Measurements from ENCODE around the gene HFE. TPM values are rescaled to one million over a fixed set of nuclear protein-coding genes. Genes with fewer than 3 reads are reported as not detected.
A peak's percentile ranks its signal among the peaks of the same experiment; 100 is the strongest.
"Not testable (repeated sequence)": the region's sequence is repeated elsewhere in the genome, so short reads cannot be mapped to it uniquely, and the experiment has no call there.

The HFE gene
- total RNA-seq, 1 experiment from 2014 or later: not detected

- no peak for TF ChIP-seq CTCF (conservative IDR thresholded peaks at IDR 0.05; ENCODE audit: low read depth, low read length)
- no peak for TF ChIP-seq EZH2phosphoT487 (IDR thresholded peaks at IDR 0.05; ENCODE audit: borderline replicate concordance, low read length)
- no peak for TF ChIP-seq EZH2 (IDR thresholded peaks at IDR 0.05; ENCODE audit: low read length, unreplicated experiment)
- Histone ChIP-seq H3F3A (ENCODE audit: low read length, unreplicated experiment) (peaks cover 3% of the 10 kb centered on the region), H3K27me3 (ENCODE audit: low read length) (no peaks in the 10 kb centered on the region), H3K4me1 (ENCODE audit: insufficient read depth, low read length) (peaks cover 25% of the 10 kb centered on the region), H3K9me3 (ENCODE audit: low read length) (no peaks in the 10 kb centered on the region), H3K9me2 (replicated peaks; ENCODE audit: low read length) (no peaks in the 10 kb centered on the region), H3K79me2 (ENCODE audit: low read length) (peaks cover 15% of the 10 kb centered on the region; the same call in 1 of the 2 replicates), H3K27ac (ENCODE audit: low read length) (no peak overlapping the region), H3K4me3 (ENCODE audit: low read length) (no peak overlapping the region), H3K4me2 (ENCODE audit: low read length) (no peak overlapping the region), H3K9ac (ENCODE audit: low read length) (no peak overlapping the region), H4K20me1 (ENCODE audit: low read length) (no peaks in the 10 kb centered on the region), H3K36me3 (ENCODE audit: low read depth, low read length) (peaks cover 3% of the 10 kb centered on the region; the same call in 1 of the 2 replicates), H2AFZ (ENCODE audit: low read length) (no peak overlapping the region)
- no peak for ATAC-seq
- intact Hi-C loops (cut with micrococcal nuclease): no loop called here
- ChIA-PET POLR2A (ENCODE audit: unreplicated experiment) (no interaction called here), CTCF (no interaction called here)
- DNase-seq: no peak
- no TSS peak for BruUV-seq (replicated peaks)
Measured at GRCh38 chr6:26116267-26116666, 29.0 kb downstream of the HFE start.

GRCh38 chr6:26118999-26119398 lies 31.8 kb downstream of the HFE start:
- Histone ChIP-seq H2AFZ (ENCODE audit: low read length) (peak overlapping the region; percentile 52; the same call in 1 of the 2 replicates), H3K9ac (ENCODE audit: low read length) (peak overlapping the region; percentile 64), H3K4me3 (ENCODE audit: low read length) (peak overlapping the region; percentile 44), H3K27me3 (ENCODE audit: low read length) (no peaks in the 10 kb centered on the region), H3F3A (ENCODE audit: low read length, unreplicated experiment) (peaks cover 5% of the 10 kb centered on the region), H3K79me2 (ENCODE audit: low read length) (peaks cover 19% of the 10 kb centered on the region), H3K9me2 (replicated peaks; ENCODE audit: low read length) (no peaks in the 10 kb centered on the region), H4K20me1 (ENCODE audit: low read length) (no peaks in the 10 kb centered on the region), H3K36me3 (ENCODE audit: low read depth, low read length) (peaks cover 3% of the 10 kb centered on the region; the same call in 1 of the 2 replicates), H3K4me2 (ENCODE audit: low read length) (peak overlapping the region; percentile 79), H3K27ac (ENCODE audit: low read length) (peak overlapping the region; percentile 83), H3K9me3 (ENCODE audit: low read length) (no peaks in the 10 kb centered on the region), H3K4me1 (ENCODE audit: insufficient read depth, low read length) (peaks cover 38% of the 10 kb centered on the region)
- TF ChIP-seq EZH2phosphoT487 (IDR thresholded peaks at IDR 0.05; ENCODE audit: borderline replicate concordance, low read length): no peak
- no peak for TF ChIP-seq EZH2 (IDR thresholded peaks at IDR 0.05; ENCODE audit: low read length, unreplicated experiment)
- no peak for TF ChIP-seq CTCF (conservative IDR thresholded peaks at IDR 0.05; ENCODE audit: low read depth, low read length)
- intact Hi-C loops (cut with micrococcal nuclease): no loop called here
- peak; percentile 87 for DNase-seq
- no TSS peak for BruUV-seq (replicated peaks)
- POLR2A ChIA-PET (ENCODE audit: unreplicated experiment): interaction anchor here (0.6 to 0.7 kb wide), 5 partner anchors 15 to 1774 kb away, joined by 3 to 4 read pairs (median 3); a partner anchor contains a TSS
- ATAC-seq: peak; percentile 19
- CTCF ChIA-PET: no interaction called here

- H2AFZ ChIP-seq (ENCODE audit: low read length); H3K9me3 ChIP-seq (ENCODE audit: low read length); DNase-seq; H3F3A ChIP-seq (ENCODE audit: low read length, unreplicated experiment); BruUV-seq (replicated peaks); ATAC-seq; H3K27me3 ChIP-seq (ENCODE audit: low read length); CTCF ChIA-PET; H3K9me2 ChIP-seq (replicated peaks; ENCODE audit: low read length); H3K36me3 ChIP-seq (ENCODE audit: low read depth, low read length); POLR2A ChIA-PET (ENCODE audit: unreplicated experiment): not testable (repeated sequence)
- peak overlapping the region; percentile 94 for H3K27ac ChIP-seq (ENCODE audit: low read length)
- intact Hi-C loops (cut with micrococcal nuclease): loop anchor here (5.0 to 10.0 kb wide), 2 partner anchors 1027 to 1715 kb away; a partner anchor contains a TSS
- H3K4me1 ChIP-seq (ENCODE audit: insufficient read depth, low read length): peaks cover 38% of the 10 kb centered on the region
- peak overlapping the region; percentile 96; the same call in 1 of the 2 replicates for H3K4me3 ChIP-seq (ENCODE audit: low read length)
- peaks cover 11% of the 10 kb centered on the region for H4K20me1 ChIP-seq (ENCODE audit: low read length)
- H3K4me2 ChIP-seq (ENCODE audit: low read length): peak overlapping the region; percentile 80
- H3K9ac ChIP-seq (ENCODE audit: low read length): peak overlapping the region; percentile 89
- peaks cover 30% of the 10 kb centered on the region for H3K79me2 ChIP-seq (ENCODE audit: low read length)
Measured at GRCh38 chr6:26120115-26120514, 32.9 kb downstream of the HFE start.

All from PC-3 (cell line).